NCI-H2227 (cell line): ENCODE results near the gene AP1B1.
"Not testable (repeated sequence)": the region's sequence is repeated elsewhere in the genome, so short reads cannot be mapped to it uniquely, and the experiment has no call there.

Experiments
- DNase-seq: peaks from one replicate; lab custom pipeline; 2025; ENCODE audit not compliant: unreplicated experiment; lab: John Stamatoyannopoulos, UW

The AP1B1 gene

DNA sequence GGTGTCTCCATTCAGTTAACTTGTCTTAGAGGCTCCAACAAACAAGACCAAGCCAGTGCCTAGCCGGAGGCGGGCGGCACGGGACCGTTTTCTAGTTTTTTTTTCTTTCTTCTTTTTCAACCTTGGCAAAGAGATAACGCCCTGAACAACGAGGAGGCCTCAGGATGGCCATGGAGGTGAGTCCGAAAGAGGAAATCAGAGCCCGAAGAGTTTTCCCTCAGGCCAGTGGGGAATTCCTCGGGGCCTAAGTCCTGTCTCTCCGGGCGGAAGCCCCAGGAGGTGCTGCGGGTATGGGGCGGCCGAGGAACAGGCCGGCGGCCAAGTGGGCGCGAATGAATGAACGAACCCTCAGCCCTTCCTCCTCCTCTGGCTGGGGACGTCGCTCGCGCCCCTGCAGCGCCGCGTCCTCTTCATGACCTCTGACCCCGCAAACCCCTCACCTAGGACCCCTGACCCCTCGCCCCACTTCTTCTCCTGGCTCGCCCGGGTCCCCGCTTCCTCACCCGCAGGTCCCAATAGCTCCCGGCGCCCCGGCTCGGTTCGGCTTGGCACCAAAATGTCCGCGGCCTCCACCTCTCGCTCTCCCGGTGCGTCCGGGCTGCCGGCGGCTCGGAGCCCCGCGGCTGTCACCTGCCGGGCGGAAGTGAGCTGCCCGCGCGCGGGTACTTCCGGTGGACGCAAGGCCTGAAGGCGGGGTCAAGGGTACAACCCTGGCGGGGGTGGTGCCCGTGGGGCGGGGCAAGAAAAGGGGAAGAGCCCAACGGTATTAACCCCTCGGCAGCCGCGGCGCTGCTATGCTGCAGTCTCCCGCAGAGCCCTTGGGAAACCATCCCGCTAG lies at the start of gene AP1B1:
Gene AP1B1 (minus strand): TSS at position 650 of the 838 bp plus-strand sequence. CDS start 21,327 bp downstream, outside the sequence.
- DNase-seq = peak; percentile 94

DNA sequence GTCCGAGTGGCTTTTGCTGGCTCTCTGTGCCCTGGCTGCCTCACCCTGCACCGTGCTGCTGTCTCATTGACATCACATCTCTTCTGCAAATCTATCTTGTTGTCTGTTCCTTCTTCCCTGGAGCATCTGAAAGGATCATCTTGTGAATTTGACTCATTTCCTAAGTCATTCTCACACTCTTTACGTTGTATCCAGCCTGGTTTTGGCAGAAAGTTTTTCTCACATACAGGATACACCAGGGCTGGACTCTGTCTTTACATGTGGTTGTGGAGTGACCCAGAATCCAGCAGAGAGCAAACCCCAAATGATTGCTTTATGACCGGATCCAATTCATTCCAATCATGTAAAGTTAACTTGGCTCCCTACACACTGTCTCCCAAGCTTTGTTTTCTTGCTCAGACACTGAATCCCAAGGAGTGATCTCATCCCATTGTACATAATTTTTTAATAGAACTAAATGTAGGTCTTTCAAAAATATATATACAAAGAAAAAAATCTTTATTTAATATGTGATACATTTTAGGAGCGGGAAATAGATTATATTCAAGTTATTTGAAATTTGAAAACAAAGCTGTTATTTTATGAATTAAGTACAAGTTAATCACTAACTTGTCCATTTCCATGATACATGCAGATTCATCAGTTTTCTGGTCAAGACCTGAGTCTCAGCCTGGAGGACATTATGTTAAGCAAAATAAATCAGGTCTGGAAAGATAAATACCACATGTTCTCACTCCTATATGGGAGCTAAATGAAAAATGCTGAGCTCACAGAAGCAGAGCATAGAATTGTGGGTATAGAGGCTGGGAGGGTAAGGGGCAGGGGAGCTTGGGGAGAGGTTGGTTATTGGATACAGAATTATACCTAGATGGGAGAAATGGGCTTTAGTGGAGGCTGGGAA lies 47.1 kb upstream of the AP1B1 start:
- no peak for DNase-seq

DNA sequence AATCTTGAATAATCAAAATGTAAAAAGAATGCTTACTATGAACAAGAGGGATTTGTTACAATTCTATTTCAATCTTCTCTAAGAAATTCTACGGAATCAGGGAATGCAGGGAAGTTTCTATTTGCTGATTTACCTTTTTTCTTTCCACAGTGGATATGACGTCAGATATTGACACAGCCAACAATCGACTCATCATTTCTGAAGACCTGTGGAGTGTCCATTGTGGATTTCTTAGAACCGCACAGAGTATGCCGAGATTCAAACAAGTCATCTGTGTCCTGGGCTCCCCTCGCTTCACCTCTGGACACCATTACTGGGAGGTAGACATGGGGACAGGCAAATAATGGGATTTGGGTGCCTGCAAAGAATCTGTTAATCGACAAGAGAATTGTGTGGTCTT lies 45.9 kb upstream of the AP1B1 start:
- no peak for DNase-seq

DNA sequence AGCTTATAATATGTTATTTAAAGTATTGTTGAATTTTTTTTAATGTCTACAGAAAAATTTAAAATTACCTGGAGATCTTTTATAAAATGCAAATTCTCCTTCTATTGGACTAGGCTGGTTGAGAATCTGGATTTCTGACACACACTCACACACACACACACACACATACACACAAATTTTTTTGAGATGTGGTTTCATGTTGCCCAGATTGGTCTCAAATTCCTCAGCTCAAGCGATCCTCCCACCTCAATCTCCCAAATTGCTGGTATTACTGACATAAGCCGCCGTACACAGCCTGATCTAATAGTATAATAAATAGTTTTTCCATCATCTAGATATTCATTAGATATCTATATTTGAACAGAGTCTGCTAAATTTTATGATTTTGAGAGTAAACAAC lies 45.5 kb upstream of the AP1B1 start:
- DNase-seq = no peak

DNA sequence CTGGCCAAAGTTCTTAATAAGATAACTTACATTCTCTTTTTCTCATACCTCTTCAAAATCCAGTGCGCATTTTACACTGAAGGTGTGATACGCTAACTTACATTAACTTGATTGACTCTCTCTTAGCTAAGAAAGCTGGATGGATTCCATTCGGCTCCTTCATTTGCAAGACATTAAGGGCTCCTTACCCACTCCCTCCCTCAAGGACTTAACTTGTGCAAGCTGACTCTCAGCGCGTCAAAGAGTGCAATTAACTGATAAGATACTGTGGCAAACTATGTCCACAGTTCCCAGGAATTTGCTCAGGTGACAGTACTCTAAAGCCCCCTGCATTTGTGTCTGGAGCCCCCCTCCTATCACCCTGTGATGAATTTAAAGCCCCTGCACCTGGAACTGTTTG lies 43.6 kb upstream of the AP1B1 start:
- no peak for DNase-seq

DNA sequence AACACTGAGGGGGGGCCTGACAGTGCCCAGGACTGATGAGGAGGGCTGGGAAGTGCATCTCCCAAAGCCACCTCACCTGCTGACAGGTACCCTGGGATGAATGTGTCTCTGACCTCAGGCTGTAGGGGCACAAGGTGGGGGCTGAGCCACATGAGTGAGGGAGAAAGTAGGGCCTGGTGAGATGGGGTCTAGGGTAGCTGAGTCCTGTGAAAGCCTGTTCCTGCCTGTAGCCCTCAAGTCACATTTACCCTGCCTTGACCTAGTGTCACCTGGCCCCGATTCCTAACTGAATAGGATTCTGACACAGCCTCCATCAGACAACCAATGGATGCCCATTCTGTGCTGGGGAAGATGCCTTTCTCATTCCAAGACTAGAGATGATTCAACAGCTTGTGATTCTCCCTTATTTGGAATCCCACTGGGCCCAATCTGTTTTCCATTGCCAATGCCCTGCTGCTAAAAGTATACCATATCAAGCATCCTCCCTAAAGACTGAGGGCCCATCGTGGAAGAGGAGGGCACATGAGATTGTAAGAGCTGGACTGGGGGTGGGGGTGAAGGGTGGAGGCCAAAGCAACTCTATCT lies 38.9 kb upstream of the AP1B1 start:
- no peak for DNase-seq

DNA sequence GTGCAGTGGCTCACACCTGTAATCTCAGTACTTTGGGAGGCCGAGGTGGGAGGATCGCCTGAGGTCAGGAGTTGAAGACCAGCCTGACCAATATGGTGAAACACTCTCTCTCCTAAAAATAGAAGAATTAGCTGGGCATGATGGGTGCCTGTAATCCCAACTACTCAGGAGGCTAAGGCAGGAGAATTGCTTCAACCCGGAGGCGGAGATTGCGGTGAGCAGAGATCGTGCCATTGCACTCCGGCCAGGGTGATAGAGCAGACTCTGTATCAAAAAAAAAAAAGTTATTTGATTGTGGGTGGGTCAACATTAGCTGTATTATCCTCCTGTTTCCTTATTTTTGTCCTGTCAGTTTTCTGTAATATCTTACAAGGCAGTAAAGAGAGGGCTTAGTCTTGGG lies 38.1 kb upstream of the AP1B1 start:
- no peak for DNase-seq

DNA sequence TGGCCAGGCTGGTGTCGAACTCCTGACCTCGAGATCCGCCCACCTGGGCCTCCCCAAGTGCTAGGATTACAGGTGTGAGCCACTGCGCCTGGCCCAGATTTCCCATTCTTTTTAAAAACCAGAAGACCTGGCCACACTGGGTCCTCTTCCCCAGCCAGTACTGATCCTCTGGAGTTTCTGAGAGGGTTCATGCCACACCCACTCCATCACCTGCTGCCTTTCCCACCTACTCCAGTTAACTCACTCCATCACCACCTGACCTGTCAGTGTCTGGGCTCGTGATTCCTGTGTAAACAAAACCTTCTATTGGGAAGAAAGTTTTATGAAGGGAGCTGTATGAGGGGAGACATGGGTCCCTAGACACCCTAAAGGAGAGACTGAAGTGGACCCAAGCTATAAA lies 30.3 kb upstream of the AP1B1 start:
- DNase-seq = not testable (repeated sequence)

DNA sequence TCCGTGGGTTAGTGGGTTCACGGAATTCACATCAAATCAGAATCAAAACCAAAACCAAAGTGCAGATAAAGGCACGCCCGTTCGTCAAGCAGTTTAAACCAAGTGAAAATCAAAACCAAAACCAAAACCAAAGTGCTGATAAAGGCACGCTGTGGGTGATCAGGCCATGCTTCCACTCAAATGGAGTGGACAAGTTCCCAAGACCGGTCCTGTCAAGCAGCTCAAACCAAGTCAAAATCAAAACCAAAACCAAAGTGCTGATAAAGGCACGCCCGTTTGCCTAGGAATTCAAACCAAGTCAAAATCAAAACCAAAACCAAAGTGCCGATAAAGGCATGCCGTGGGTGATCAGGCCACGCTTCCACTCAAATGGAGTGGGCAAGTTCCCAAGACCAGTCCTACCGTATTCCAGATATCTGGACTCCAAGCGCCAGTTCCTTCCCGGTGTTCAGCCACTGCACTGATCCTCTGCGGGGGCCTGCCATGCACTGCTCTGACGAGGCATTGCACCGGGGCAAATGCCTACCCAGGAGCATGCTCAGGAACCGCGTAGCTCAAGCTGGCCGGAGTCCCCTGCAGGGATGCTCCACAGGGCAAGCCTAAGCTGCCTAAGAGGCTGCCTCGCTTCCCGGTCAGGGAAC lies 26.7 kb upstream of the AP1B1 start:
- not testable (repeated sequence) for DNase-seq

DNA sequence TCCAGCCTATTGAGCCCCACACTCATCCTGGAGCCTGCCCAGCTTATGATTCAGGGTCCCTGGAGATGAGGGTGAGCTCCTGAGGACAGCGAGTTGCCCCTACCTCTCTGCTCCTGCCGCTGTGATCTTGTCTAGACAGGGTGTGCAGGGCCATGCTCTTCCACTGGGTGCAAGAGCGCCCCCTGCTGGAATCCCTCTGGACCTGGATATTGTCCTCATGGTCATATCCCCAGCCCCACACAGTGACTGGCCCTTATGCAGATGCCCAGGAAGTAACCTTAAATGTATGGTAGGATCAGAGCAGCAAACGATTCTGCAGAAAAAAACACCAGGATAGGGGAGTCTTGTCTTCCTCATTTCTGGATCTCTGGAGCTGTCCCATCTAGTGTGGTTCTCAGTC lies 24.4 kb upstream of the AP1B1 start:
- DNase-seq = not testable (repeated sequence)

DNA sequence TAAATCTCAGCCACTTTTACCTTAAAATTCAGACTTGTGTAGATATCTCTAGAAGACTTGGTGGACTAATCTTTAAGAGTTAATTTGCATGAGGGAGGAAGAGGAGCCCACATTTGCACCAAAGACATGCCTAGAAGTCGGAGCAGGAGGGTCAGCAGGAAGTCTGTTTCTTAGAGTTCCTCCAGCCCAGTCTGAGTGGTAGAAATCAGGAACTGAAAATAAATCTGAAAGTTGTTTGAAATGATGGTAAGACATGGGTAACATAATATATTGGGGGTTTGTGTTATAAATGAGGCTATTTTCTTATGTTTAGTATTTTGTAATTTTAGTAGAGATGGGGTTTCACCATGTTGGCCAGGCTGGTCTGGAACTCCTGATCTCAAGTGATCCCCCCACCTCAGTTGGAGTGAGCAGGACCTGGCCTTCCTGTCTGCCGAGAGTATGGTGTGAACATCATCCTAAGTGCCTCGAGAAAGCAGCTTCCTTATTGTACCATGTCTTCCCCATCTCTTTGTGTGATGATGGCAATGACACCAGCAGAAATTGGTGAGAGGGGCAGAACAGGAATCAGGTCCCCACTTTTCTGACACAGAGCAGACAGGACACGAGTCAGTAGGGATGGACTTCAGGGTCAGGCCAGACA lies 23.3 kb upstream of the AP1B1 start:
- not testable (repeated sequence) for DNase-seq

DNA sequence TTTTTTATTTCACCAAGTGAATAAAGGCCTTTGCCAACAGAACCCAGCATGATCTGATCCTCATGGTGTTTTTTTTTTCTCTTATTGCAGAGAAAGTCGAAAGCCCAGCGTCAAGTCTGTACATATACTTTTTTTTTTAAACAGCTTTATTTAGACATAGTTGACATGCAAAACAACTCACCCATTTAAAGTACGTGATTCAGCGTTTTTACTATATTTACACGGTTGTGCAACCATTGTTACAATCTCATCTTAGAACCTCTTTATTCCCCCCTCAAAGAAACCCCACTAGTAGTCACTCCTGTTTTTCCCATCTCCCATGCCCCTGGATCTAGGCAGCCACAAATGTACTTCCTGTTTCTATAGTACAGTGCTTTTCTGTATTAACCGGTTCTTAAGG lies 20.6 kb upstream of the AP1B1 start:
- DNase-seq = no peak

DNA sequence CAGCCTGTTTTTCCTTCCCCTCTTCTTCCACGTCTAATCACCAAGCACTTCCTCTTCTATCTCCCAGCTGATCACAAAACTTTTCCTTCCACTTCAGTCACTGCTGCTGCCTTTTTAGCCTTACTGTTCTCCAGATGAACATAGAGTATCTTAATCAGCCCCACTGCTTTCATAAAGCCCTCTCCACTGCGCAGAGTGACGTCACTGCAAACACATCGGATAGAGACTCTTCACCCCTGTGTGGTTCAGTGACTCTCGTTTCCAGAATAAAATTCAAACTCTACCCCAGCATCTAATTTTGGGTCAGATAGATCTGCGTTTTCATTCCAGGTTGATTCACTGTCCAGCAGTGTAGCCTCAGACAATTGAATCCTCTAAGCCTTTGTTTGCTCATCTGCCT lies 13.2 kb upstream of the AP1B1 start:
- not testable (repeated sequence) for DNase-seq

DNA sequence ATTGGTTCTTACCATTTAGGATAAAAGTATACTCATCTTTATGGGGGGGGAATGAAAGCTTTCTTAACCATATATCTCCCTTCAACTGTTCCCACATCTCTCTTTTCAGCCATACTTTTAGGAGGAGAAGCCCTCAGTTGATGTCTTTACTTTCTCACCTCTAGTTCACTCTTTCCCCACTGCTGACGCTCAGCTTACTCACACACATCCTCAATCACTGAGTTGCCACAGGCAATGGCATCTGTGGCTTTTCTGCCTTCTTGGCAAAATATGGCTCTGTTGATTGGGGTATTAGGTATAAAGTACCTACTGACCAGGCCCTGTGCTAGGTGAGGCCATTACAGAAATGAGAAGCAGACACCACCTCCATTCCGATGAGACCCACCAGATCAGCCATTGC lies 12.2 kb upstream of the AP1B1 start:
- no peak for DNase-seq

DNA sequence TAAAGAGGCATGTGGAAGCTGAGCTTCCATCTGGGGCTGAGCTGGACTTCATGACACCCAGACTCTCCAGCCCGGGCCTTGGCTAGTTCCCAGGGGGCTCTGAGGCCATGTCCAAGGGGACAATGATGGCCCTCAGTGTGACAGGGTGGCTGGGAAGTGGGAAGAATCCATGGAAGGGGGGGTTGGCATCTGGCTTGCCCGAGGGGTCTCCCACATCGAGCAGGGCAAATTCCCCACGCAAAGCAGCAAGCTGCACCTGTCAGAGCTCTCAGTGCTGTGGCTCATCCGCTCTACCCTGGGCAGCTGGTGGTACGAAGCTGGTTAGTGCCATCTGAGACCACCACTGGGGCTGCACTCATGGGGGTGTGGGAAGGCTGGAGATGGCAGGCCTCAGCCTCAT lies 9.4 kb upstream of the AP1B1 start:
- DNase-seq = no peak

DNA sequence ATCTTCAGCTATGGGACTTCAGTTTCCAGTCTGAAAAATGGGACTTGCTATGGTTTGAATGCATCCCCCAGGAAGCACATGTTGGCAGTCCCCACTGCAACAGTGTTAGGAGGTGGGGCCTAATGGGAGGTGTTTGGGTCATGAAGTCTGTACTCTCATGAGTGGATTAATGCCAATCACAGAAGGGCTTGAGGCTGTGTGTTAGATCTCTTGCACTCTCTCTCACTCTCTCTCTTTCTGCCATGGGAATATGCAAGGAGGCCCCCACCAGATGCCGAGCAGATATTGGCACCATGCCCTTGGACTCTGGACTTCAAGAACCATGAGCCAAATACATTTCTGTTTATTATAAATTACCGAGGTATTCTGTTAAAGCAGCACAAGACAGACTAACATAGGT lies 7.8 kb upstream of the AP1B1 start:
- no peak for DNase-seq

DNA sequence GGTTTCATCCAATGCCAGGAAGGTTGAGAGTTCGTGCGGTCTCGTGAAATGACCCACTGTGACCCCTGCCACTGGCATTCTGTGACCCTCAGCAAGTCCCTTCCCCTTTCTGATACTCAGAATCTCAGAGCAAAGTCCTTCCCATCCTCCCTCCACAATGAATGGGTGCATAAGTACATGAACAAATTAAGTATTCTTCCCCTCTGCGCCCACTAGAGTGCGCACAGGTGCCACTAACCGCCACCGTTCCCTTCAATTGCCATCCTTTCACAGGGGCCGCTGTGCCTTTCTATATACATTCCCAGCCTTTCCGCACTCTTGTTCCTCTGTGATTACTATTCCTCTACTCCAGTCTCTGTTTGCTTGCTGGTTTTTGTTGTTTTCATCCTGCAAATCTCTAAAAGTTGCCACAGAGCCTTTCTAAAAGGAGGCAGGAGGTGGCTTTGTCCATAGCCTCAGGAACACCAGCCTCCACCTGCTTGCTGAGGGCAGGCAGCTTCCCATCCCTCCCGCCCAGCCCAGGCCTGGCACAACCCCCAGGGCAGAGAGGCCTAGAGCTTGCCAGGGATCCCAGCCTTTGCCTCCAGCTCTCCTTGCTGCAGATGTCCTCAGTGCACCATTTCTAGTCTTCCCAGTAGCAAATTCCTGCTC lies 6.7 kb upstream of the AP1B1 start:
- DNase-seq = peak; percentile 76

DNA sequence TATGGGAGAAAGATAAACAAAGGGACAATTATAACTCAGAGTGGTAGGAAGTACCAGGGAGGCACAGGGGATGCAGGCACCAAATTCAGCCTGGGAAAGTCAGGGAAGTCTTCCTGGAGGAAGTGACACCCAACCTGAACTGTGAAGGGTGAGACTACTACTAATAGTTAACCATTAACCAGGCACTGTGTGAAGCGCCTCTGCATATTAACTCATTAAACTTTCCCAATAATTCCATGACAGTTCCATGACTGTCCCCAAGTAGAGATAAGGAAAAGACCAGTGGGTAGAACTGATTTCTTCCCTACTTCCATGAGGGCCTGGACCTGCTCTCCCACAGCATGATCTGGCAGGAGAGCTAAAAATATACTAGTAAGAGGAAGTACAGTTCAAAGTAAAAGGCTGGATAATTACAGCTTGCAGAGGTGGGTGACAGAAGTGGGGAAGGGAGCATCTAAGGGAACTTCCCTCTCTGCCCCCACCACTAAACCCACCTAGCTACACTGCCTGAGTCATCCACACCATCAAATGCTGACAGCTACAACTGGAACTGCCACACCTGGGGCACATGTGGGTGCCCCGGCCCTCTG lies 4.7 kb upstream of the AP1B1 start:
- peak; percentile 41 for DNase-seq

DNA sequence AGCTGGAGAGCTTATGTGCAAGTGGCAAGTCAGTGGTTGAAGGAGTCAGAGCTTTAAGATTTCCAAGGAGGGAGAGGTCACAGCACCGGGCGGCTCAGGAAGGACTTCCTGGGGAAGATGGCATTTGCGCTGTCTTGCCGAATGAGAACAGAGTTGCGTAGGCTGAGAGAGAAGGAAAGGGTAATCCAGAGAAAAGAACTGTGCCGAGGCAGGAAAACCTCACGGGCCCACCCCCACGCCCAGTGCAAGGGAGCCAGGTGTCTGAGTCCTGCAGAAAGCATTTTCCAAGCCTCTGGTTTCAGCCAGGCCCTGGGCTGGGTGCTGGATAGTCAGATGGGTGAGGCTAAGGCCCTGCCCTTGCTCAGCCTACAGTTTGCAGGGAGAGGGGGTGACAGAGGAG lies 3.2 kb upstream of the AP1B1 start:
- DNase-seq = no peak

DNA sequence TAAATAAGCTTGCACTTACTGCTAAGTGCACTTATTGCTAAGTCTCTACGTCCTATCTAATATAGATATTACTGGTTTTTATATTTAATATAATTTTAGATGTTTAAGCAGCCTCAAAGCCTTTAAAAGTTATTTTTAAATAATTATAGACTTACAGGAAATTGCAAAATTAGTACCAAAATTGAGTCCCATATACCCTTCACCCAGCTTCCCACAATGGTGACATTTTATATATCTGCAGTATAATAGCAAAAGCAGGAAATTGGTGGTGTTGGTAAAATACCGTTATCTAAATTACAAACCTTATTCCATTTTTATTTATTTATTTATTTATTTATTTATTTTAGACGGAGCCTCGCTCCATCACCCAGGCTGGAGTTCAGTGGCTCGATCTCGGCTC lies 1.9 kb upstream of the AP1B1 start:
- DNase-seq = no peak
